B cell (primary cell): Measurements from ENCODE around the gene PLA2G6. TPM values are rescaled to one million over a fixed set of nuclear protein-coding genes. Genes with fewer than 3 reads are reported as not detected.

ENCODE experiments used
- ATAC-seq: fragments of 200-7000 bp; cut with Tn5 transposase; one replicate; pipeline ENCODE4 v1.10.0; 2021; ENCODE audit warnings: low read depth, mild to moderate bottlenecking, moderate number of reproducible peaks, moderate library complexity
- CTCF ChIA-PET: fragments of 350-600 bp; sonication (Branson Sonifier 250); formaldehyde crosslinking; loops from one replicate; lab custom pipeline; 2021; ENCODE audit warnings: antibody characterized with exemption, inconsistent platforms; lab: Charles Lee
- POLR2A ChIA-PET: fragments of 350-600 bp; sonication (Branson Sonifier 250); formaldehyde crosslinking; loops from one replicate; lab custom pipeline; 2021; ENCODE audit warnings: antibody characterized with exemption; lab: Charles Lee
- DNase-seq: peaks from one replicate; pipeline ENCODE4 v3.0.0; 2013
- H2AFZ ChIP-seq: 2 replicates; pipeline ENCODE4 v1.6.1; 2012; ENCODE audit warnings: mild to moderate bottlenecking, low read depth, low read length; ENCODE audit not compliant: insufficient read depth, poor library complexity, severe bottlenecking
- H3K27ac ChIP-seq, 2 donors: 1 replicate in 1 of 2; 2 replicates in 1 of 2; pipeline ENCODE4 v1.5.1; 2012 to 2013; ENCODE audit warnings: low read length in 2 of 2, mild to moderate bottlenecking in 2 of 2, moderate library complexity in 1 of 2
- H3K27me3 ChIP-seq, 4 experiments: fragments of 200-600 bp in 1 of 4; sonication (generic) in 1 of 4; replicated peaks in 1 of 4; 1 replicate in 2 of 4; 2 replicates in 2 of 4; pipeline versions ENCODE4 v1.6.1 to v1.7.0; 2013 to 2016; ENCODE audit warnings: low read length in 3 of 4, mild to moderate bottlenecking in 2 of 4, mixed read lengths in 1 of 4, moderate library complexity in 1 of 4; ENCODE audit not compliant: insufficient read depth in 4 of 4, control insufficient read depth in 3 of 4; ENCODE audit errors: control extremely low read depth in 1 of 4
- H3K36me3 ChIP-seq, 2 experiments: replicated peaks in 1 of 2; 1 replicate in 1 of 2; 2 replicates in 1 of 2; pipeline versions ENCODE4 v1.6.1 to v1.7.1; 2013; ENCODE audit warnings: low read length in 1 of 2; ENCODE audit not compliant: insufficient read depth in 2 of 2, control insufficient read depth in 1 of 2; ENCODE audit errors: control extremely low read depth in 1 of 2, extremely low read depth in 1 of 2
- H3K4me1 ChIP-seq, 2 donors: fragments of 200-600 bp in 1 of 2; sonication (generic) in 1 of 2; 1 replicate in 1 of 2; 2 replicates in 1 of 2; pipeline versions ENCODE4 v1.5.1 to v1.6.1; 2013 to 2017; ENCODE audit warnings: low read length in 2 of 2; ENCODE audit not compliant: control insufficient read depth in 2 of 2, insufficient read depth in 2 of 2
- H3K4me2 ChIP-seq: replicated peaks from 2 replicates; pipeline ENCODE3; 2012; ENCODE audit warnings: mild to moderate bottlenecking, low read depth, low read length; ENCODE audit not compliant: poor library complexity, severe bottlenecking
- H3K4me3 ChIP-seq, 5 experiments: fragments of 200-600 bp in 1 of 5; sonication (generic) in 1 of 5; 1 replicate in 3 of 5; 2 replicates in 2 of 5; pipeline versions ENCODE4 v1.5.1 to v1.7.0; 2011 to 2016; ENCODE audit warnings: low read length in 4 of 5, mild to moderate bottlenecking in 4 of 5, low read depth in 2 of 5, control low read depth in 1 of 5, moderate library complexity in 1 of 5; ENCODE audit not compliant: insufficient read depth in 1 of 5; ENCODE audit errors: control extremely low read depth in 1 of 5, extremely low read depth in 1 of 5
- H3K79me2 ChIP-seq: fragments of 200-600 bp; sonication (generic); one replicate; pipeline ENCODE4 v1.6.0; 2016; ENCODE audit warnings: low read length; ENCODE audit not compliant: control insufficient read depth, insufficient read depth
- H3K9ac ChIP-seq: fragments of 200-600 bp; sonication (generic); 2 replicates; pipeline ENCODE4 v1.6.1; 2017; ENCODE audit warnings: mild to moderate bottlenecking, low read length, moderate library complexity
- H3K9me3 ChIP-seq, 3 donors: one replicate each; pipeline versions ENCODE4 v1.6.1 to v1.7.1; 2013; ENCODE audit warnings: low read length in 2 of 3; ENCODE audit not compliant: control insufficient read depth in 2 of 3, insufficient read depth in 1 of 3; ENCODE audit errors: control extremely low read depth in 1 of 3
- H4K20me1 ChIP-seq: 2 replicates; pipeline ENCODE4 v1.6.0; 2012; ENCODE audit warnings: mild to moderate bottlenecking, low read length; ENCODE audit not compliant: insufficient read depth, control insufficient read depth, poor library complexity, severe bottlenecking
- H3K27ac Mint-ChIP-seq: one replicate; pipeline ENCODE4 v1.8.0; 2021; ENCODE audit warnings: mixed read lengths
- H3K27me3 Mint-ChIP-seq: one replicate; pipeline ENCODE4 v1.8.0; 2021; ENCODE audit warnings: mixed read lengths
- H3K4me1 Mint-ChIP-seq: one replicate; pipeline ENCODE4 v1.8.0; 2021; ENCODE audit warnings: mixed read lengths
- H3K4me3 Mint-ChIP-seq: one replicate; pipeline ENCODE4 v1.8.0; 2021; ENCODE audit warnings: mixed read lengths
- H3K9me3 Mint-ChIP-seq: one replicate; pipeline ENCODE4 v1.8.0; 2022; ENCODE audit warnings: mixed read lengths; ENCODE audit not compliant: insufficient read depth
- CTCF ChIP-seq: fragments of 200-600 bp; IDR thresholded peaks from one replicate; pipeline ENCODE4 v1.8.0; 2022; ENCODE audit warnings: antibody characterized with exemption, mild to moderate bottlenecking
- EZH2 ChIP-seq: IDR thresholded peaks from 2 replicates; pipeline ENCODE4 v1.6.1; 2012; ENCODE audit warnings: borderline replicate concordance, low read depth, mild to moderate bottlenecking, moderate library complexity, low read length; ENCODE audit not compliant: insufficient read depth, poor library complexity, severe bottlenecking
- WGBS: methylation state at CpG from one replicate; pipeline ENCODE4 v1.1.5; 2013; ENCODE audit warnings: missing lambda C conversion rate; ENCODE audit not compliant: insufficient coverage; 5-methylcytosine and 5-hydroxymethylcytosine counted together
- intact Hi-C: fragments of 100-400 bp; cut with micrococcal nuclease; formaldehyde crosslinking; loops from one replicate; pipeline ENCODE4 v1.10.0; 2022
- polyA plus RNA-seq: library from polyadenylated mRNA; depleted of rRNA; stranded (reverse); fragments of >200 nt; gene quantifications from 2 replicates; pipeline ENCODE4 v1.2.3, GENCODE V29; 2012
- total RNA-seq, 2 donors: library from RNA; stranded (reverse); fragments of 120-200 nt in 1 of 2; gene quantifications; 1 replicate in 1 of 2; 2 replicates in 1 of 2; pipeline versions ENCODE4 v1.2.3 to v1.2.4, GENCODE V29; 2013 to 2022

PLA2G6 gene
- total and polyA plus RNA-seq, 2 donors (not counting 1 experiment from before 2014, with no cell fraction given): 125 to 148 TPM

- intact Hi-C loops: no loop called here
- TF ChIP-seq CTCF: no peak
- no peak for TF ChIP-seq EZH2
- no peak for DNase-seq
- no peak overlapping the region for H3K9ac ChIP-seq
- no peak overlapping the region for H3K4me3 ChIP-seq
- no peaks in the 10 kb centered on the region for H3K27me3 ChIP-seq
- peaks cover 22% of the 10 kb centered on the region for H3K4me1 Mint-ChIP-seq
- CTCF ChIA-PET: no interaction called here
- peaks cover 0 to 5% (median 0%) of the 10 kb centered on the region in 3 donors for H3K9me3 ChIP-seq
- H2AFZ ChIP-seq: no peak overlapping the region
- peaks cover 20 to 23% of the 10 kb centered on the region in 2 donors for H3K4me1 ChIP-seq
- no peak overlapping the region for H3K4me2 ChIP-seq
- no peak overlapping the region for H3K4me3 Mint-ChIP-seq
- H3K9me3 Mint-ChIP-seq: no peaks in the 10 kb centered on the region
- ATAC-seq: no peak
- POLR2A ChIA-PET: no interaction called here
- peaks cover 3% of the 10 kb centered on the region for H4K20me1 ChIP-seq
- no peaks in the 10 kb centered on the region for H3K79me2 ChIP-seq
- no peak overlapping the region for H3K27ac Mint-ChIP-seq
- no peaks in the 10 kb centered on the region for H3K36me3 ChIP-seq
- 100% methylated on average over 4 of the region's 7 CpGs for WGBS
- no peaks in the 10 kb centered on the region for H3K27me3 Mint-ChIP-seq
- H3K27ac ChIP-seq: no peak overlapping the region
Measured at GRCh38 chr22:38207898-38208432, 26.3 kb upstream of the PLA2G6 start.

GRCh38 chr22:38205261-38206128, 23.9 kb upstream of the PLA2G6 start:
- 93% methylated on average over 10 of the region's 15 CpGs for WGBS
- no peaks in the 10 kb centered on the region for H3K9me3 Mint-ChIP-seq
- peaks cover 31% of the 10 kb centered on the region for H3K4me1 Mint-ChIP-seq
- H3K4me3 ChIP-seq: no peak overlapping the region
- no peaks in the 10 kb centered on the region for H3K27me3 ChIP-seq
- DNase-seq (no peak), ATAC-seq (no peak)
- no peak overlapping the region for H3K9ac ChIP-seq
- H2AFZ ChIP-seq: no peak overlapping the region
- no peaks in the 10 kb centered on the region for H3K27me3 Mint-ChIP-seq
- peaks cover 25 to 33% of the 10 kb centered on the region in 2 donors for H3K4me1 ChIP-seq
- no peaks in the 10 kb centered on the region for H3K79me2 ChIP-seq
- no peak overlapping the region for H3K27ac ChIP-seq
- H3K27ac Mint-ChIP-seq: peak overlapping the region; percentile 62
- no peak overlapping the region for H3K4me3 Mint-ChIP-seq
- ChIA-PET CTCF (interaction anchor here (1.0 to 1.8 kb wide), 2 partner anchors 9 to 23 kb away, joined by 3 to 6 read pairs; no protein-coding TSS in a partner anchor), POLR2A (interaction anchor here (0.7 kb wide), 1 partner anchor 19 kb away, joined by 6 read pairs; no protein-coding TSS in a partner anchor)
- intact Hi-C loops: no loop called here
- peaks cover 0 to 5% (median 0%) of the 10 kb centered on the region in 3 donors for H3K9me3 ChIP-seq
- no peaks in the 10 kb centered on the region for H3K36me3 ChIP-seq
- TF ChIP-seq EZH2 (no peak), CTCF (no peak)
- peak overlapping the region; percentile 0 for H3K4me2 ChIP-seq
- H4K20me1 ChIP-seq: peaks cover 3% of the 10 kb centered on the region
